RCC 7860 (cell line): ENCODE data around the gene MAD1L1.
"Not testable (repeated sequence)": the region's sequence is repeated elsewhere in the genome, so short reads cannot be mapped to it uniquely, and the experiment has no call there.

ENCODE experiments used
- DNase-seq: peaks from one replicate; pipeline ENCODE4 v3.0.0-alpha.2; 2015; ENCODE audit warnings: low spot score
- FAIRE-seq: peaks from 2 replicates; lab custom pipeline; 2012; peaks lifted over from hg19 to GRCh38; lab: Jason Lieb, UNC

The MAD1L1 gene

DNA sequence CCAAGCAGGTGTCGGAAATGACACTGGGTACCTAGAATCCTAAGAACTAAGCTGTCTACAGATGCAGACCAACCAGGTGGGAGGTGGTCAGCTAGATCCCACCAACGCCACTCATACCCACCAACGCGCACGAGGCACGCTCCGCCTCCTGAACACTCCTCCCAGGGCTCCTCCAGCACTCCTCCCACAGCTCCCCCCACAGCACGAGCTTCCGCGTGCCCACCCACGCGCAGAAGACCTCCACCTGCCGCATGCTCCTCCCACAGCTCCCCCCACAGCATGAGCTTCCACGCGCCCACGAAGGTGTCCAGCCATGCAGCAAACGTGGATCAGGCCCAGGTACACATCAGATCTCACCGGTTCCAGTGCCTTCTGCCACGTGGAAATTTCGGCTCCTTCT is 196.0 kb downstream of the MAD1L1 start:
- FAIRE-seq (no peak), DNase-seq (no peak)

GRCh38 chr7:2036201-2036600 is 196.5 kb downstream of the MAD1L1 start:
- not testable (repeated sequence) for FAIRE-seq, DNase-seq

GRCh38 chr7:2034291-2035201 is 198.2 kb downstream of the MAD1L1 start:
- DNase-seq (no peak), FAIRE-seq (no peak)

- FAIRE-seq (no peak), DNase-seq (no peak)
Observed at GRCh38 chr7:2033586-2034135, 199.1 kb downstream of the MAD1L1 start.

- DNase-seq (no peak), FAIRE-seq (no peak)
Observed at GRCh38 chr7:2032876-2033407, 199.8 kb downstream of the MAD1L1 start.

GRCh38 chr7:2032030-2032875 is 200.5 kb downstream of the MAD1L1 start:
- no peak for DNase-seq
- no peak for FAIRE-seq

DNA sequence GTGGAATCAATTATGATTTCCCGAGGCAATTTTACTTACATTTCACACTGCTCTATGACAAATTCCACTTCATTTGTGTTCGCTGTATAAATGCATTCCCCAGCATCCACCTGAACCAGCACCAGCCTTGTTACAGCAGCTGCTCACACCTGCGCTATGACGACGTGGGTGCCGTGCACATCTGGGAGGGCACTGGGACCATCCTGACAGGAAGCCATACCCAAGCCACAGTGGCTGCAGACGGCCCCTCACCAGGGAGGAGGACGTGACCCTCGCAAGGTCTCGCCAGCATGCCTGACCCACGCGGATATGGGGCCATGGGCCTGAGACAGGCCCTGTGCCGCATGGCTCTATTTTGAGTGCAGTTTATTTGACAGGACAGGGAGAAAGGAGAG is 201.3 kb downstream of the MAD1L1 start:
- DNase-seq, result no peak
- FAIRE-seq, result no peak

GRCh38 chr7:2030475-2031450 is 202.0 kb downstream of the MAD1L1 start:
- FAIRE-seq, result no peak
- no peak for DNase-seq

DNA sequence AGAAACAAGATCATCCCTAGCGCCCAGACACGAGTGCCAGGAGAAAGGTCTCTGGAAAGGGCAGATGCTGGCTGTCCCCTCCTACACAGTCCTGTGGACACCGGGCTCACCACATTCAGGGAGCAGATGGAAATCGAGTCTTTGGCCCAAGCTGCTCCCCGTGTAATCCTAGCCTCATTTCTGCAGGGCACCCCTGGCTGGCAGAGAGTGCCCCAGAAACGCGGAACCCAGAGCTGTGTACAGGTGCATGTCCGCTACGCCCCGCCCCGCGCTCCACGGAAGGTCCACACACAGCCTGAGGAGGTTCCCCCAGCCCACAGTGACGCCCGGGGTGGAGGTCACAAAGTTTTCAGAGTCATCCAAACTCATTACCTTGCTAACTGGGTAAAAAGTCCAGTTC is 202.8 kb downstream of the MAD1L1 start:
- no peak for DNase-seq
- FAIRE-seq, result no peak

DNA sequence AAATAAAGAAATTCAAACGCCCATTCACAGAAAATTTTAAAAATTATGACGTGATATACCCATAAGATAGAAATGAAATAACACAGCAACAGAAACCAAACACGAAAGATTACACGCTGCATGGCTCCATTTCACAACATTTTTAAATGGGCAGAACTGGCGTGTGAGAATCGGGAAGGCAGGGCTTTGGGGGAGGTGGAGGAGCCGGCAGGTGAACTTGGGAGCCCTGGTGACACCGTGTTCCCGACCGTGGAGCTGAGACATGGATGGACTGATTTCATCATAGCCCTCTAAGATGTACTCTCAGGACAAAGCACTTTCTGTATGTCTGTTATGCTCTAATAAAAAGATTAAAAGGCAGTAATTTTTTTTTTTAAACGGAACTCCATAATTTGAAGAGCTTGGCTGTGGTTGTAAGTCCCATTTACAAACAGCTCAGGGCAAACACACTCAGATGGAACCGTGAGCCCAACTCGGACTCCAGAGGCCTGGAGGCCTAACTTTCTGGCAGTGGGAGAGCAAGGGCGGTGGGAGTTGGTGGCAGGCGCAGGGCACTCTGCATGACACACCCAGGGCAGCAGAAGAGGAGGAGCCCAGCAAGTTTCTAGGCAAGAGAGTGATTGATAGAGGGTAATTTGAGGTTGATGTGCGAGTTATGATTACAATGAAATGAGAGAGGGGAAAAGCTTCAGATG is 203.4 kb downstream of the MAD1L1 start:
- FAIRE-seq (no peak), DNase-seq (no peak)

GRCh38 chr7:2028733-2029132 is 204.0 kb downstream of the MAD1L1 start:
- FAIRE-seq (no peak), DNase-seq (no peak)

DNA sequence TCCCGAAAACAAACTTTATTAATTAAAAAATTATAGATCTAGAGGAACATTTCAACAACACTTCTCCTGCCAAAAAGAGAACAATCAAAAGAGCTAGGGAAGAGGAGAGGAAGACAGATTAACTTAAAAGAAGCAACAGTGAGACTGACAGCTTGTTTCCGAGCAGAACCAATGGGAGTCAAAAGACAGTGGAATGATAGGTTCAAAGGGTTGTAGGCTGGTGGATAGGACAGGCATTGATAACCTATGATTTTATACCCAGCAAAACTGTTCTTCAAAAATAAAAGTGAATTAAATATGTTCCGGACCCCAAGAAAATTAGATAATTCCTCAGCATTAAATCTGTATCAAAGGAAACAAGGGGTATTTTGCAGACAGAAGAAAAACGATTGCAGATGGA is 207.6 kb downstream of the MAD1L1 start:
- no peak for FAIRE-seq

DNA sequence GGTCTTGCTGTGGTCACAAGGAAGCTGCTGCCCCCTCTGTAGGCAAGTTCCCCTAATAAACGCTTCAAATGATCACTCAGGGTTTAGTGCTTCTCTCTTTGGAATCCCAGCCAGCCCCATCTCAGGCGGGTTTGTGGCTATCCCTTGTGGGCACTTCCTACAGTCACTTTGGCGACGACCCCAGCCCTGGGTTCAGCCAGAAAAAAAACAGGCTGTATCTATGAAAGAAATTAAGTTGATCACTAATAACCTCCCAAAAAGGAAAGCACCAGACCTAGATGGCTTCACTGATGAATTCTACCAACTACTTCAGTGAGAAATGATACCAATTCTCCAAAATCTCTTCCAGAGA is 208.2 kb downstream of the MAD1L1 start:
- FAIRE-seq, result no peak
- DNase-seq, result no peak

More for the DNA sequence above, 207.6 kb downstream of the MAD1L1 start:
- DNase-seq, result no peak

- FAIRE-seq (no peak), DNase-seq (no peak)
Observed at GRCh38 chr7:2023877-2024566, 208.7 kb downstream of the MAD1L1 start.

DNA sequence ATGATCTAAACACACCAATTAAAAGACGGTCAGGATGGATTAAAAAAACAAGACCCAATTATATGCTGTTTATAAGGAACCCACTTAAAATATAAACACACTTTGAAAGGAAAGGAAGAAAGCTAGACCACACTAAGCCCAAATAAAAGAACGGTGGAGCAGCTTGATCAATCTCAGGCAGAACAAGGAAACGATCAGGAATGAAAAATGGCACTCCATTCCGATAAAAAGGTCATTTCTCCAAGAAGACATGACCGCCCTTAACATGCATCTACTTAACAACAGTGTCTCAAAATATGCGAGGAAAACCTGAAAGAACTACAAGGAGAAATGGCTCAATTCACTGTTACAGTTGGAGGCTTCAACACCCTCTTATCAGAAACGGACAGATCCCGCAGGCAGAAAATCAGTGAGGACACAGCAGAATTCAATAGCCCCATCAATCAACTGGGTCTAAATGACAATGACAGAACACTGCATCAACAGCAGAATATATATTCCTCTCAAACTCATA is 210.0 kb downstream of the MAD1L1 start:
- no peak for FAIRE-seq
- DNase-seq, result no peak

GRCh38 chr7:2022021-2022409 is 210.7 kb downstream of the MAD1L1 start:
- FAIRE-seq (no peak), DNase-seq (no peak)

DNA sequence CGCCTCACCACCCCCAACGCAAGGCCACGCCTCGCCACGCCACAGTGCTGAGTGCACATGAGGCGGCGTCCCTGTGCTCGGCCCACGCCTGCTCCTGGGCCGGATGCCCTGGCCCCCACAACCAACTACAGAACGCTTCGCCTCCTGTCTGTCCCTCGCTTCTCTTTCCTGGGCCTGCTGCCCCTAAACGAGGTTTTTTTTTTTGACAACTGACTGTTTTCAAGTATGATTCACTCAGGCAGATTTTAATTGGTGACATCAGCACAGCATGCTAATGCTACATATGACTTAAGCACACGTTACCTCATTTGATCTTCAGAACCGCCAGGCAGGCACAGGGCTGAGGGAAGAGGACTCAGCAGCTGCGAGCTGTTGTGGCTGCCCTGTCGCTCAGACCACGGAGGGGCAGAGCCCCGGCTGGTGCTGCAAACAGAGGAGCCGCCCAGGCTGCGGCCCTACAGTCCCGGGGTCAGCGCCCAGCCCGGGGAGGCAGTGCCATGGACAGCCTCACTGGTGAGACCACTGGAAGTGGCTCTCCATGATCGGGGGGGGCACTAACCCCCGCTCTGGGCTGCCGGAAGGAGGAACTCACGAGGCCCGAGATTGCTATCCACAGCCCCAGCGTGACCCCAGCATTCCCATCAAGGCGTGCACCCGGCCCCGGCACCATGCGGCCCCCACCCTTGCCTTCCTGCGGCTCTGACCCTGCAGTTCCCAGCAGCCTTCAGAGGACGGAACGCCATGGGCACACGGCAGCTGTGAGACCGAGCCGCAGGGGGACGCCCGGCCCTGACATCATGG is 212.8 kb downstream of the MAD1L1 start:
- DNase-seq (no peak), FAIRE-seq (no peak)

DNA sequence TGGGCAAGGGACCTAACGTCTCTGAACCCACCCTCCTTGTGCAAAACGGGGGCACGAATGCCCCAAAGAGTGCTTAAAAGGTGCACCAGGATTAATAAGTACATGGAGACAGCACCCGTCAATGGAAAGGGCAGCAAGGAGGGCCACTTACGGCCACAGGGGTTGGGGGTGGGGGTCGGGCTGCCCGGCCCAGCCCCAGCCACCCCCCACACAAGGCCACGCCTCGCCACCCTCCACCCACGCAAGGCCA is 213.4 kb downstream of the MAD1L1 start:
- no peak for DNase-seq
- FAIRE-seq, result no peak
